Endothelial cell of umbilical vein (primary cell): ENCODE results near the gene ZNF503. TPM values are rescaled to one million over a fixed set of nuclear protein-coding genes. Genes with fewer than 3 reads are reported as not detected.

Experiments used
- BruUV-seq: library from RNA; stranded (reverse); fragments of 400-500 nt; replicated peaks from 2 replicates; lab custom pipeline; 2021; lab: Mats Ljungman, UMichigan
- CTCF ChIA-PET: fragments of 300-600, 350-600 bp; sonication (Branson Sonifier 250); formaldehyde crosslinking; loops from one replicate; lab custom pipeline; 2021; ENCODE audit warnings: antibody characterized with exemption, inconsistent platforms; lab: Charles Lee
- POLR2A ChIA-PET: fragments of 300-600, 350-600 bp; sonication (Branson Sonifier 250); formaldehyde crosslinking; loops from one replicate; lab custom pipeline; 2021; ENCODE audit warnings: antibody characterized with exemption, inconsistent platforms; lab: Charles Lee
- DNase-seq: peaks from one replicate; pipeline ENCODE4 v3.0.0-alpha.2; 2011; ENCODE audit warnings: low read depth, low spot score
- FAIRE-seq: peaks from 2 replicates; lab custom pipeline; 2011; peaks lifted over from hg19 to GRCh38; lab: Jason Lieb, UNC
- H2AFZ ChIP-seq: 2 replicates; pipeline ENCODE4 v1.6.0; 2012; ENCODE audit warnings: low read depth, low read length, control low read depth, inconsistent platforms
- H3K27ac ChIP-seq: 2 replicates; pipeline ENCODE4 v1.5.1; 2011; ENCODE audit warnings: low read depth, mild to moderate bottlenecking, control low read depth, low read length, moderate library complexity; ENCODE audit not compliant: insufficient read depth
- H3K27me3 ChIP-seq, 2 experiments: 2 replicates each; pipeline versions ENCODE4 v1.6.0 to v1.6.1; 2011; ENCODE audit warnings: low read length in 2 of 2, mixed read lengths in 1 of 2; ENCODE audit not compliant: control insufficient read depth in 2 of 2, insufficient read depth in 2 of 2
- H3K36me3 ChIP-seq, 2 experiments: 2 replicates in 1 of 2; 3 replicates in 1 of 2; pipeline ENCODE4 v1.5.1; 2011; ENCODE audit warnings: low read length in 2 of 2, mild to moderate bottlenecking in 1 of 2, moderate library complexity in 1 of 2; ENCODE audit not compliant: control insufficient read depth in 2 of 2, insufficient read depth in 2 of 2; ENCODE audit errors: extremely low read depth in 1 of 2
- H3K4me1 ChIP-seq: 3 replicates; pipeline ENCODE4 v1.5.1; 2011; ENCODE audit warnings: mild to moderate bottlenecking, low read length; ENCODE audit not compliant: control insufficient read depth, insufficient read depth; ENCODE audit errors: extremely low read depth
- H3K4me2 ChIP-seq: 2 replicates; pipeline ENCODE4 v1.6.1; 2011; ENCODE audit warnings: low read length, control low read depth, mixed read lengths; ENCODE audit not compliant: insufficient read depth
- H3K4me3 ChIP-seq, 3 experiments: fragments of 200-600 bp in 1 of 3; sonication (generic), shearing (Covaris generic) in 1 of 3; replicated peaks in 1 of 3; 2 replicates each; pipeline ENCODE4 v1.5.1; 2011 to 2016; ENCODE audit warnings: control low read depth in 3 of 3, low read length in 3 of 3, mild to moderate bottlenecking in 2 of 3, inconsistent platforms in 1 of 3, low read depth in 1 of 3, moderate library complexity in 1 of 3; ENCODE audit not compliant: insufficient read depth in 1 of 3
- H3K79me2 ChIP-seq: 2 replicates; pipeline ENCODE4 v1.6.0; 2012; ENCODE audit warnings: low read length, inconsistent platforms; ENCODE audit not compliant: control insufficient read depth, insufficient read depth
- H3K9ac ChIP-seq: replicated peaks from 2 replicates; pipeline ENCODE3; 2011; ENCODE audit warnings: low read length, control low read depth; ENCODE audit not compliant: insufficient read depth; ENCODE audit errors: extremely low read depth
- H3K9me1 ChIP-seq: replicated peaks from 3 replicates; pipeline ENCODE4 v1.6.0; 2011; ENCODE audit warnings: mild to moderate bottlenecking, low read length; ENCODE audit not compliant: control insufficient read depth, insufficient read depth; ENCODE audit errors: extremely low read depth
- H3K9me3 ChIP-seq: replicated peaks from 2 replicates; pipeline ENCODE4 v1.5.1; 2012; ENCODE audit warnings: low read length, inconsistent platforms; ENCODE audit not compliant: control insufficient read depth, insufficient read depth
- H4K20me1 ChIP-seq: replicated peaks from 2 replicates; pipeline ENCODE3; 2011; ENCODE audit warnings: mild to moderate bottlenecking, low read length; ENCODE audit not compliant: control insufficient read depth, insufficient read depth; ENCODE audit errors: extremely low read depth
- CTCF ChIP-seq, 2 donors: IDR thresholded peaks; 1 replicate in 1 of 2; 2 replicates in 1 of 2; pipeline ENCODE4 v1.5.1; 2011; ENCODE audit warnings: low read length in 2 of 2, mild to moderate bottlenecking in 2 of 2, moderate library complexity in 2 of 2, control low read depth in 1 of 2, inconsistent platforms in 1 of 2, low read depth in 1 of 2; ENCODE audit not compliant: insufficient read depth in 1 of 2; ENCODE audit errors: extremely low read depth in 1 of 2
- EZH2 ChIP-seq: IDR thresholded peaks from 2 replicates; pipeline ENCODE4 v1.6.1; 2012; ENCODE audit warnings: borderline replicate concordance, low read depth, mild to moderate bottlenecking, moderate library complexity, low read length, inconsistent platforms; ENCODE audit not compliant: severe bottlenecking
- FOS ChIP-seq: IDR thresholded peaks from 2 replicates; pipeline ENCODE4 v1.6.1; 2011; ENCODE audit warnings: mild to moderate bottlenecking, low read length, moderate library complexity, borderline replicate concordance; ENCODE audit not compliant: insufficient read depth
- GATA2 ChIP-seq: IDR thresholded peaks from 2 replicates; pipeline ENCODE4 v1.7.0; 2011; ENCODE audit warnings: low read depth, mild to moderate bottlenecking, moderate library complexity, mixed read lengths, low read length; ENCODE audit not compliant: insufficient read length, insufficient read depth
- JUN ChIP-seq: IDR thresholded peaks from 2 replicates; pipeline ENCODE4 v1.6.1; 2011; ENCODE audit warnings: borderline replicate concordance, low read depth; ENCODE audit not compliant: insufficient read length, insufficient read depth
- MAX ChIP-seq: IDR thresholded peaks from 2 replicates; pipeline ENCODE4 v1.6.1; 2011; ENCODE audit not compliant: insufficient read depth, insufficient read length
- MYC ChIP-seq: IDR thresholded peaks from one replicate; pipeline ENCODE4 v1.6.1; 2011; ENCODE audit warnings: mild to moderate bottlenecking, low read depth, low read length
- POLR2A ChIP-seq: IDR thresholded peaks from 2 replicates; pipeline ENCODE4 v1.6.1; 2012; ENCODE audit warnings: low read depth, mild to moderate bottlenecking, control low read depth, low read length
- POLR2AphosphoS5 ChIP-seq: IDR thresholded peaks from 2 replicates; pipeline ENCODE4 v1.6.1; 2012; ENCODE audit warnings: low read depth, mild to moderate bottlenecking, control low read depth, low read length, moderate library complexity; ENCODE audit not compliant: insufficient read depth
- dilution Hi-C: fragments of 300-500 bp; cut with MboI; formaldehyde crosslinking; loops from one replicate; pipeline ENCODE4 v1.15.0; 2019; ENCODE audit warnings: low sequenced_read_pairs; ENCODE audit not compliant: extremely low pct_ligation_motif_present
- intact Hi-C: fragments of 100-400 bp; cut with micrococcal nuclease; formaldehyde crosslinking; loops from one replicate; pipeline ENCODE4 v1.10.0; 2022
- polyA plus RNA-seq, 4 experiments: library from polyadenylated mRNA; depleted of rRNA in 3 of 4; stranded (reverse) in 3 of 4; unstranded in 1 of 4; fragments of >200 nt; gene quantifications; 2 replicates each; pipeline versions ENCODE4 v1.2.1 to v1.2.3, GENCODE V29; 2011 to 2012; ENCODE audit warnings: missing spikeins in 1 of 4
- total RNA-seq: library from RNA; stranded (reverse); gene quantifications from 2 replicates; pipeline ENCODE4 v1.2.3, GENCODE V29; 2021

Gene ZNF503
- total and polyA plus RNA-seq, 2 donors (not counting 3 experiments of a cell fraction or from before 2014, with no cell fraction given) = 0.58 to 2.2 TPM

- Histone ChIP-seq H3K4me2 (no peak overlapping the region), H2AFZ (no peak overlapping the region), H3K9me1 (no peaks in the 10 kb centered on the region), H4K20me1 (no peaks in the 10 kb centered on the region), H3K9ac (no peak overlapping the region), H3K9me3 (no peaks in the 10 kb centered on the region), H3K79me2 (no peaks in the 10 kb centered on the region), H3K4me1 (no peaks in the 10 kb centered on the region), H3K27me3 (peaks cover 0 to 2% of the 10 kb centered on the region in 2 experiments), H3K4me3 (no peak overlapping the region), H3K27ac (no peak overlapping the region), H3K36me3 (no peaks in the 10 kb centered on the region)
- intact Hi-C loops (no loop called here), dilution Hi-C loops (no loop called here)
- BruUV-seq = no TSS peak
- FAIRE-seq = no peak
- ChIA-PET POLR2A (no interaction called here), CTCF (no interaction called here)
- TF ChIP-seq GATA2 (no peak), POLR2A (no peak), JUN (no peak), MAX (no peak), POLR2AphosphoS5 (no peak), EZH2 (no peak), CTCF (IDR thresholded peaks at IDR 0.05; ENCODE audit: extremely low read depth in 1 of 2, insufficient read depth in 1 of 2, low read depth in 1 of 2, low read length in 2 of 2) (no peak), FOS (no peak), MYC (no peak)
- DNase-seq = no peak
Measured at GRCh38 chr10:75379817-75380216, 21.7 kb downstream of the ZNF503 start.
